SK-N-MC (cell line): ENCODE measurements around the gene FNDC3A.

ENCODE experiments used
- EZH2 ChIP-seq: fragments of 200-600 bp; sonication (generic); IDR thresholded peaks from one replicate; pipeline ENCODE4 v1.6.1; 2017; ENCODE audit warnings: antibody characterized with exemption
- POLR2AphosphoS5 ChIP-seq: IDR thresholded peaks from 2 replicates; pipeline ENCODE4 v1.6.1; 2012; ENCODE audit warnings: mild to moderate bottlenecking, low read depth, low read length, borderline replicate concordance

GRCh38 chr13:49097374-49097773, 121.7 kb downstream of the FNDC3A start:
- TF ChIP-seq POLR2AphosphoS5: no peak
- TF ChIP-seq EZH2: no peak
